Mesendoderm (in vitro differentiated cells): ENCODE measurements around the gene CDK5R1. TPM values are rescaled to one million over a fixed set of nuclear protein-coding genes. Genes with fewer than 3 reads are reported as not detected.

Experiments used
- DNase-seq: peaks from one replicate; pipeline ENCODE4 v3.0.0; 2013
- H2AK5ac ChIP-seq: 2 replicates; pipeline ENCODE4 v1.6.1; 2013; ENCODE audit warnings: low read length, inconsistent platforms
- H2BK120ac ChIP-seq: 2 replicates; pipeline ENCODE4 v1.6.1; 2013; ENCODE audit warnings: low read depth, mild to moderate bottlenecking, low read length, moderate library complexity, mixed read lengths
- H2BK15ac ChIP-seq: replicated peaks from 2 replicates; pipeline ENCODE4 v1.6.1; 2013; ENCODE audit warnings: low read depth, mild to moderate bottlenecking, moderate library complexity
- H2BK5ac ChIP-seq: 2 replicates; pipeline ENCODE4 v1.6.1; 2013; ENCODE audit warnings: low read length, inconsistent platforms
- H3K18ac ChIP-seq: 2 replicates; pipeline ENCODE4 v1.6.1; 2013; ENCODE audit warnings: mild to moderate bottlenecking, low read length, mixed read lengths
- H3K23ac ChIP-seq: one replicate; pipeline ENCODE4 v1.6.1; 2013; ENCODE audit warnings: low read length
- H3K27ac ChIP-seq: 2 replicates; pipeline ENCODE4 v1.5.1; 2013; ENCODE audit warnings: low read depth, mild to moderate bottlenecking, inconsistent platforms, low read length, moderate library complexity
- H3K27me3 ChIP-seq: 2 replicates; pipeline ENCODE4 v1.6.1; 2013; ENCODE audit warnings: low read length, control low read depth, mild to moderate bottlenecking, inconsistent platforms; ENCODE audit not compliant: insufficient read depth, poor library complexity
- H3K36me3 ChIP-seq: 2 replicates; pipeline ENCODE4 v1.6.1; 2013; ENCODE audit warnings: low read length, inconsistent platforms; ENCODE audit not compliant: control insufficient read depth, insufficient read depth
- H3K4ac ChIP-seq: one replicate; pipeline ENCODE4 v1.6.1; 2013; ENCODE audit warnings: low read depth, mild to moderate bottlenecking, low read length, moderate library complexity
- H3K4me1 ChIP-seq: 2 replicates; pipeline ENCODE4 v1.6.1; 2013; ENCODE audit warnings: low read depth, low read length, inconsistent platforms; ENCODE audit not compliant: control insufficient read depth
- H3K4me2 ChIP-seq: 2 replicates; pipeline ENCODE4 v1.6.1; 2013; ENCODE audit warnings: low read length
- H3K4me3 ChIP-seq: 2 replicates; pipeline ENCODE4 v1.5.1; 2013; ENCODE audit warnings: mild to moderate bottlenecking, low read length
- H3K56ac ChIP-seq: one replicate; pipeline ENCODE4 v1.6.1; 2013; ENCODE audit warnings: low read length
- H3K79me1 ChIP-seq: 2 replicates; pipeline ENCODE4 v1.6.1; 2013; ENCODE audit warnings: low read length, inconsistent platforms
- H3K79me2 ChIP-seq: 2 replicates; pipeline ENCODE4 v1.6.1; 2013; ENCODE audit warnings: mild to moderate bottlenecking, low read length; ENCODE audit not compliant: control insufficient read depth, insufficient read depth
- H3K9ac ChIP-seq: 2 replicates; pipeline ENCODE4 v1.6.1; 2013; ENCODE audit warnings: low read length, inconsistent platforms
- H4K5ac ChIP-seq: one replicate; pipeline ENCODE4 v1.6.1; 2013; ENCODE audit warnings: low read length
- H4K8ac ChIP-seq: one replicate; pipeline ENCODE4 v1.6.1; 2013; ENCODE audit warnings: low read depth, mild to moderate bottlenecking, control low read depth, low read length, moderate library complexity
- WGBS: extraction: QIAGEN DNeasy Blood & Tissue Kit; methylation state at CpG from one replicate; pipeline ENCODE4 v1.1.7; 2013; ENCODE audit warnings: low lambda C conversion rate, missing lambda C conversion rate; ENCODE audit not compliant: insufficient coverage; ENCODE audit errors: extremely low coverage; 5-methylcytosine and 5-hydroxymethylcytosine counted together
- small RNA-seq: library from polyadenylated mRNA; stranded (forward); fragments of <200 nt; extraction: miRNeasy Mini kit (QIAGEN cat#:217004); gene quantifications from one replicate; pipeline ENCODE3, GENCODE V24; 2013; ENCODE audit not compliant: insufficient read depth

The CDK5R1 gene

GRCh38 chr17:32536736-32537643, 50.2 kb downstream of the CDK5R1 start:
- Histone ChIP-seq H4K8ac (no peak overlapping the region), H3K4ac (no peak overlapping the region), H3K27ac (peak overlapping the region; percentile 28), H3K23ac (no peak overlapping the region), H2BK120ac (no peak overlapping the region), H3K9ac (no peak overlapping the region), H3K56ac (no peak overlapping the region), H3K79me1 (no peaks in the 10 kb centered on the region), H2BK15ac (no peak overlapping the region), H2AK5ac (no peak overlapping the region), H4K5ac (no peak overlapping the region), H3K36me3 (no peaks in the 10 kb centered on the region), H3K4me1 (peaks cover 5% of the 10 kb centered on the region), H3K79me2 (no peaks in the 10 kb centered on the region), H3K4me3 (no peak overlapping the region), H3K27me3 (no peaks in the 10 kb centered on the region), H3K18ac (peak overlapping the region; percentile 68), H2BK5ac (no peak overlapping the region), H3K4me2 (no peak overlapping the region)
- no CpG with 5 or more reads among the region's 8 CpGs for WGBS
- no peak for DNase-seq

Small RNA genes lying within 50 kb of the gene (small RNA-seq; reads per million reads assigned to genes)
- not detected for gene RF00019
